Ammon's horn (tissue), 1 donor: ENCODE results near the gene MRPS18A.

Source experiments
- DNase-seq: peaks from one replicate; pipeline ENCODE4 v3.0.0-alpha.2; 2016; ENCODE audit warnings: low spot score

Gene MRPS18A

GRCh38 chr6:43698584-43699349 is 11.2 kb upstream of the MRPS18A start:
- DNase-seq: no peak

DNA sequence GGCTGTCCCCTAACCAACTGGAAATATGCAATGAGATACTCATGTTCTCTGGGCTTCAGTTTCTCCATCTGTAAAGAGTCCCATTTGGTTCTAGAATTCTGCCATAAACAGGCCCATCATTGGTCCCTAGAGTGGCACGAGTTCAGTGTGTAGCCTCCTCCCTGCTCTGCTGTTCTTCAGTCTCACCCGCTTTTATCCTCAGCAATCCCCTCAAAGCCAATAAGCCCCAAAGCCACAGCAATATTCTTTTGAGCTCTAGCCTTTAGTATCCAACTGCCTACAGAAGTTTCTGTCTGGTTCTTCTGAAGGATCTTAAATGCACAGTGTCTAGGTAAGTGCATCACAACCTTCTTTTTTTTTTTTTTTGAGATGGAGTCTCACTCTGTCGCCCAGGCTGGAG is 9.8 kb upstream of the MRPS18A start:
- DNase-seq: no peak

GRCh38 chr6:43695967-43696291 is 8.3 kb upstream of the MRPS18A start:
- no peak for DNase-seq

GRCh38 chr6:43695215-43695966 is 7.8 kb upstream of the MRPS18A start:
- DNase-seq: no peak

DNA sequence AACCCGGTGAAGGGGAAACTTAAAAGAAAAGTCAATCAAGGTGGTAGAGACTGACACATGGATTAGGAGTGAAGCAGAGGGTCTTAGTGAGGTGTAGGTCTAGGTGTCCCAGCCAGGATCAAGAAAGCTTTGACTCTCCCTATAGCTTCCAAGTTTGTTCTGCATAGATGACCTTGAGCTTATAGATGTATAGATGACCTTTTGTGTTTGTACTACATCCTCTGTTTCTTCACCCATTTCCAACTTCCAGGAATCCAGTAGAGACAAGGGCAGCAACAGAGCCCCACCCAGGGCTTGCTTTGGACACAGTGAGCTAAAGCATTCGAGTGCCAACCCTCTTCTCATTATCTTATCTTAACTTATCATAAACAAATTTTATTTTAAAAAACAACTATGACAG is 1.8 kb upstream of the MRPS18A start:
- no peak for DNase-seq

DNA sequence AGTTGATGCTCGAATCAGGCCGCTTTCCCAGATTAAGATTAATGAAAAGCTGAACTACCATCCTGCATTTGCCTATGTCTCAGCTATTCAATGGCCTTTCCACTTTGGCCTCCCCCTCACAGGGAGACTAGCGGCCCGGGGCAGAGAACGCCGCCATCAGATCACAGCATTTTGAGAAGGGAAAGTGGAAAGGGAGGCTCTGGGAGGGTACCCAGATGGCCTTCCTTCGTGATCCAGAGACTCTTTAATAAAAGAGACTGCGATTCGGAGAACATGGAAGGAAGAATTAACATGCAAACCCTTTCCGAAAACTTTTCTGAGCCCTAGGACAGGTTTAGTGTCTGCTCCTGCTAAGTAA is 533 bp downstream of the MRPS18A start:
- DNase-seq: no peak

- no peak for DNase-seq
Observed at GRCh38 chr6:43683708-43684455, 3.7 kb downstream of the MRPS18A start.

- no peak for DNase-seq
Observed at GRCh38 chr6:43682724-43683429, 4.7 kb downstream of the MRPS18A start.

- no peak for DNase-seq
Observed at GRCh38 chr6:43681303-43681702, 6.3 kb downstream of the MRPS18A start.

GRCh38 chr6:43680308-43681200 is 7.0 kb downstream of the MRPS18A start:
- no peak for DNase-seq

- DNase-seq: no peak
Observed at GRCh38 chr6:43679057-43679456, 8.5 kb downstream of the MRPS18A start.

DNA sequence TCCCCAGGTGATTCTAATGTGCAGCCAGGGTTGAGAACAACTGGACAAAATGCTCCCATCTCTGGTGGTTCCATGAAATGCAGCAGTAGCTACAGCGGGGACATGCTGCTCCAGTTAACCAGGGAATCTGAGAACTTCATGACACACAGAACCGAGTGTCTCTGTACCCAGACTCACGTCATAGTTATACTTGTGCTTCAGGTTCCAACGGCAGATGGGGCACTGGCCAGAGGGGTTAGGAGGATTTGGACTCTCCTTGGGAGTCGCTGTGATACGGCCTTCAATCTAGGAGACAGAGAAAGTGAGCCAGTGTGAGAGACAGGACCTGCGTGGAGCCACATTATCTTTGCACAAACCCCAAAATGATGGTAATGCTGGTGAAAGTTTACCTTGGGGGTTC is 9.2 kb downstream of the MRPS18A start:
- no peak for DNase-seq

DNA sequence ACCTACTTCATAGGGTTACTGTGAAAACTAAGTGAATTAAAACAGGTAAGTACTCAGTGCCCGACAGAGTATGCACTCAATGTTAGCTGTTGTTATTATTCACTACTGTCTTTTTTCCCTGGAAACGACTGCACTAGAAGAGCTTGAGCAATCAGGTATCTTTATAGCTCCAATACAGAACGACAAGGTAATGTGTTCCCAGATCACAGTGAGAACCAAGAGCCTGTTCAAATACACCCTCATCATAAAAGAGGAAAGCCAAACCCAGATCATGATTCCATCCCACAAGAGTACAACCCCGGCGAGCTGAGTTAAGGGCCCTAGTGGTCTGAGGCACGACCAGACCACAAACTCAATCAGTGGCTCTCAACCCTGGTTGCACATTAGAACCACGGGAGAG is 9.8 kb downstream of the MRPS18A start:
- no peak for DNase-seq

GRCh38 chr6:43676962-43677606 is 10.5 kb downstream of the MRPS18A start:
- DNase-seq: no peak

GRCh38 chr6:43674921-43675320 is 12.7 kb downstream of the MRPS18A start:
- DNase-seq: no peak

GRCh38 chr6:43674291-43674690 is 13.3 kb downstream of the MRPS18A start:
- no peak for DNase-seq

- peak; percentile 63 for DNase-seq
Observed at GRCh38 chr6:43673444-43674084, 14.0 kb downstream of the MRPS18A start.

GRCh38 chr6:43671801-43672690 is 15.5 kb downstream of the MRPS18A start:
- DNase-seq: no peak
